GM12878 (cell line): Measurements from ENCODE around the gene MATN4. TPM values are rescaled to one million over a fixed set of nuclear protein-coding genes. Genes with fewer than 3 reads are reported as not detected.

Experiments used
- ATAC-seq: fragments of 200-7000 bp; cut with Tn5 transposase; 3 replicates; pipeline ENCODE4 v1.9.1; 2020; ENCODE audit warnings: mild to moderate bottlenecking, moderate library complexity
- BruUV-seq: library from RNA; stranded (reverse); fragments of 400-500 nt; replicated peaks from 2 replicates; lab custom pipeline; 2021; lab: Mats Ljungman, UMichigan
- CTCF ChIA-PET: fragments of 300-600 bp; sonication (Branson Sonifier 250); formaldehyde crosslinking; extraction: SDS; loops from one replicate; lab custom pipeline; 2021; ENCODE audit warnings: inconsistent platforms; lab: Yijun Ruan, JAX
- POLR2A ChIA-PET: fragments of 350-600 bp; formaldehyde crosslinking; extraction: SDS; loops from one replicate; lab custom pipeline; 2021; ENCODE audit warnings: inconsistent platforms; lab: Charles Lee
- RAD21 ChIA-PET: fragments of 300-600 bp; sonication (Branson Sonifier 250); formaldehyde crosslinking; loops from one replicate; lab custom pipeline; 2023; ENCODE audit warnings: antibody characterized with exemption; ENCODE audit not compliant: unreplicated experiment; lab: Charles Lee
- SMC1A ChIA-PET: fragments of 300-600 bp; sonication (Branson Sonifier 250); formaldehyde crosslinking; loops from one replicate; lab custom pipeline; 2023; ENCODE audit not compliant: unreplicated experiment, uncharacterized antibody; lab: Charles Lee
- DNase-seq: peaks from one replicate; pipeline ENCODE4 v3.0.0-alpha.2; 2011; ENCODE audit warnings: low read depth, low spot score
- FAIRE-seq: peaks from 3 replicates; lab custom pipeline; 2011; peaks lifted over from hg19 to GRCh38; lab: Jason Lieb, UNC
- H2AFZ ChIP-seq: 2 replicates; pipeline ENCODE4 v1.6.0; 2011; ENCODE audit warnings: low read depth, low read length, control low read depth; ENCODE audit not compliant: control insufficient read depth
- H3K27ac ChIP-seq: 2 replicates; pipeline ENCODE4 v1.5.1; 2011; ENCODE audit warnings: control low read depth; ENCODE audit not compliant: control insufficient read depth, insufficient read depth
- H3K27me3 ChIP-seq, 2 experiments: replicated peaks in 1 of 2; 2 replicates each; pipeline versions ENCODE4 v1.6.0 to v1.6.1; 2011; ENCODE audit warnings: low read length in 1 of 2; ENCODE audit not compliant: control insufficient read depth in 2 of 2, insufficient read depth in 2 of 2
- H3K36me3 ChIP-seq, 2 experiments: 2 replicates each; pipeline ENCODE4 v1.5.1; 2011; ENCODE audit warnings: low read length in 1 of 2; ENCODE audit not compliant: control insufficient read depth in 2 of 2, insufficient read depth in 2 of 2
- H3K4me1 ChIP-seq: 2 replicates; pipeline ENCODE4 v1.6.1; 2011; ENCODE audit warnings: mild to moderate bottlenecking, low read length, moderate library complexity, mixed read lengths; ENCODE audit not compliant: control insufficient read depth, insufficient read depth
- H3K4me2 ChIP-seq: 2 replicates; pipeline ENCODE4 v1.6.0; 2011; ENCODE audit warnings: control low read depth; ENCODE audit not compliant: control insufficient read depth, insufficient read depth
- H3K4me3 ChIP-seq: fragments of 200-600 bp; sonication (generic); 2 replicates; pipeline ENCODE4 v1.5.1; 2016
- H3K79me2 ChIP-seq: 2 replicates; pipeline ENCODE4 v1.6.0; 2011; ENCODE audit warnings: low read length; ENCODE audit not compliant: control insufficient read depth, insufficient read depth
- H3K9ac ChIP-seq: 2 replicates; pipeline ENCODE4 v1.8.0; 2011; ENCODE audit warnings: low read length, control low read depth, mixed read lengths; ENCODE audit not compliant: control insufficient read depth, insufficient read depth
- H3K9me3 ChIP-seq: replicated peaks from 3 replicates; pipeline ENCODE4 v1.5.1; 2011; ENCODE audit warnings: mild to moderate bottlenecking, low read length; ENCODE audit not compliant: control insufficient read depth, insufficient read depth
- H4K20me1 ChIP-seq: 2 replicates; pipeline ENCODE4 v1.6.0; 2011; ENCODE audit not compliant: control insufficient read depth, insufficient read depth
- CBFB ChIP-seq: IDR thresholded peaks from 2 replicates; pipeline ENCODE4 v1.6.1; 2016; ENCODE audit warnings: antibody characterized with exemption, low read depth
- MTA3 ChIP-seq: IDR thresholded peaks from 2 replicates; pipeline ENCODE4 v1.6.1; 2012; ENCODE audit warnings: low read length, inconsistent platforms, borderline replicate concordance
- TCF7 ChIP-seq: IDR thresholded peaks from 2 replicates; pipeline ENCODE4 v1.6.1; 2014; ENCODE audit warnings: antibody characterized with exemption, borderline replicate concordance
- USF2 ChIP-seq: IDR thresholded peaks from 2 replicates; pipeline ENCODE4 v1.6.1; 2011; ENCODE audit warnings: low read depth, low read length, improper control_type of control experiment, borderline replicate concordance
- ZNF217 ChIP-seq: fragments of 450-650 bp; IDR thresholded peaks from 2 replicates; pipeline ENCODE4 v1.6.1; 2017; ENCODE audit warnings: antibody characterized with exemption, mild to moderate bottlenecking
- WGBS: methylation state at CpG from one replicate; pipeline ENCODE4 v1.1.6; 2016; ENCODE audit warnings: low lambda C conversion rate; ENCODE audit not compliant: insufficient replicate concordance, insufficient coverage; ENCODE audit errors: missing lambda C conversion rate; 5-methylcytosine and 5-hydroxymethylcytosine counted together
- in situ Hi-C: fragments of 300-500 bp; cut with MboI; formaldehyde crosslinking; loops from 9 replicates; pipeline ENCODE4 v1.14.3; 2018; ENCODE audit warnings: mixed read lengths
- intact Hi-C: fragments of 100-400 bp; cut with micrococcal nuclease; formaldehyde crosslinking; loops from one replicate; pipeline ENCODE4 v1.14.2; 2022; ENCODE audit not compliant: unreplicated experiment
- polyA plus RNA-seq, 11 experiments: library from polyadenylated mRNA; depleted of rRNA in 4 of 11; unstranded in 6 of 11; stranded (reverse) in 5 of 11; fragments of >200 nt; fragmentation: Nextera tagmentation in 4 of 11; fragmentation: Illumina TruSeq in 1 of 11; extraction: Ambion mirVana in 4 of 11; extraction: Trizol in 1 of 11; gene quantifications; 1 replicate in 1 of 11; 2 replicates in 10 of 11; pipeline versions ENCODE4 v1.2.1 to v1.2.3, GENCODE V29; 2011 to 2016; ENCODE audit warnings: inconsistent platforms in 2 of 11, missing spikeins in 2 of 11, low read depth in 1 of 11
- total RNA-seq, 4 experiments: library from RNA; depleted of rRNA in 3 of 4; stranded (reverse); fragments of >200 nt in 3 of 4; fragmentation: Illumina TruSeq in 1 of 4; extraction: Trizol in 1 of 4; gene quantifications; 2 replicates each; pipeline versions ENCODE4 v1.2.1 to v1.2.3, GENCODE V29; 2013 to 2021

MATN4 gene
- total and polyA plus RNA-seq, 10 of the 15 experiments (the other 5 are each of a cell fraction or from before 2014, with no cell fraction given): 0.10 to 0.15 TPM; not detected in 8

- DNase-seq: no peak
- SMC1A ChIA-PET: interaction anchor here (0.7 to 1.6 kb wide), 7 partner anchors 9 to 286 kb away, joined by 3 to 6 read pairs (median 4); partner anchors contain the start of gene SYS1
- POLR2A ChIA-PET: interaction anchor here (1.5 to 1.7 kb wide), 2 partner anchors 11 to 22 kb away, joined by 7 to 8 read pairs; no protein-coding TSS in a partner anchor
- Histone ChIP-seq H3K9ac (no peak overlapping the region), H3K27me3 (0 out of 4 replicates have a peak, but pooled peaks cover 0 to 6% of the 10 kb centered on the region in 2 experiments), H3K4me1 (peaks cover 6% of the 10 kb centered on the region), H4K20me1 (peaks cover 2% of the 10 kb centered on the region; the same call in 1 of the 2 replicates), H3K36me3 (no peaks in the 10 kb centered on the region), H3K4me2 (peak overlapping the region; percentile 81; the same call in 1 of the 2 replicates), H3K79me2 (no peaks in the 10 kb centered on the region), H3K9me3 (no peaks in the 10 kb centered on the region), H3K27ac (no peak overlapping the region), H3K4me3 (no peak overlapping the region), H2AFZ (no peak overlapping the region)
- 68% methylated on average over 5 of the region's 5 CpGs for WGBS
- CTCF ChIA-PET: interaction anchor here (0.6 to 3.8 kb wide), 11 partner anchors 12 to 622 kb away, joined by 3 to 13 read pairs (median 3); no protein-coding TSS in a partner anchor
- peak; percentile 52 for ATAC-seq
- in situ Hi-C loops (no loop called here), intact Hi-C loops (no loop called here)
- no peak for FAIRE-seq
- RAD21 ChIA-PET: interaction anchor here (1.5 kb wide), 1 partner anchor 21 kb away, joined by 5 read pairs; no protein-coding TSS in a partner anchor
- TF ChIP-seq MTA3 (no peak), ZNF217 (no peak), USF2 (no peak), TCF7 (no peak), CBFB (no peak)
- no TSS peak for BruUV-seq
Observed at GRCh38 chr20:45346851-45347250, 38.8 kb upstream of the MATN4 start.
